HUES6 (cell line): Measurements from ENCODE around the gene RPRD2.

Source experiments
- H3K27ac ChIP-seq: 2 replicates; pipeline ENCODE4 v1.7.0; 2013; ENCODE audit warnings: low read depth, mild to moderate bottlenecking, low read length, inconsistent platforms
- H3K27me3 ChIP-seq: 2 replicates; pipeline ENCODE4 v1.6.1; 2013; ENCODE audit warnings: low read length; ENCODE audit not compliant: control insufficient read depth, insufficient read depth
- H3K36me3 ChIP-seq: 2 replicates; pipeline ENCODE4 v1.6.1; 2013; ENCODE audit warnings: low read length; ENCODE audit not compliant: control insufficient read depth, insufficient read depth
- H3K4me1 ChIP-seq: 2 replicates; pipeline ENCODE4 v1.6.1; 2013; ENCODE audit warnings: low read length; ENCODE audit not compliant: control insufficient read depth, insufficient read depth
- H3K4me3 ChIP-seq: 2 replicates; pipeline ENCODE4 v1.5.1; 2013; ENCODE audit warnings: low read depth, low read length
- H3K9ac ChIP-seq: one replicate; pipeline ENCODE4 v1.6.1; 2013; ENCODE audit warnings: mild to moderate bottlenecking, low read length
- H3K9me3 ChIP-seq: 2 replicates; pipeline ENCODE4 v1.6.1; 2013; ENCODE audit warnings: low read depth, low read length; ENCODE audit not compliant: control insufficient read depth, insufficient read depth

Gene RPRD2

GRCh38 chr1:150487763-150488115 lies 123.8 kb downstream of the RPRD2 start:
- H3K36me3 ChIP-seq, result peaks cover 34% of the 10 kb centered on the region
- H3K9ac ChIP-seq, result peak overlapping the region; percentile 88
- peak overlapping the region; percentile 86 for H3K4me3 ChIP-seq
- H3K27me3 ChIP-seq, result no peaks in the 10 kb centered on the region
- 0 out of 2 replicates have a peak, but pooled peaks cover 6% of the 10 kb centered on the region for H3K4me1 ChIP-seq
- H3K9me3 ChIP-seq, result no peaks in the 10 kb centered on the region
- H3K27ac ChIP-seq, result peak overlapping the region; percentile 62; the same call in 1 of the 2 replicates

DNA sequence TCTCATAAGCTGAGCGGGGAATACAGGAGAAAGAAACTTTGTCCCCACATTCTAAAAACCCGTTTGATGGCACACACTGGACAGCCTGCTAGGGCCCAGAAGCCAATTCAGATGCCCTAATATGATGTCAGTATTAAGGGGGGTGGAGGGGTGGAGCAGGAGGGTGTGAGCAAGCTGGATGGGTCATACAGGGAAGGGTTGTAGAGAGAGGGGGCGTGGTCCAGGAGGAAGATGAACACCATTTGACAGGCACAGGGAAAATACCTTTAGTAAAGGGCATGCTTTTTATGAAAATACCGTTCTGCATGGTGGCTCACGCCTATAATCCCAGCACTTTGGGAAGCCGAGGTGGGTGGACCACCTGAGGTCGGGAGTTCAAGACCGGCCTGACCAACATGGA lies 129.2 kb downstream of the RPRD2 start:
- Histone ChIP-seq H3K4me1 (0 out of 2 replicates have a peak, but pooled peaks cover 2% of the 10 kb centered on the region), H3K36me3 (peaks cover 69% of the 10 kb centered on the region), H3K9me3 (no peaks in the 10 kb centered on the region), H3K27ac (no peak overlapping the region), H3K4me3 (no peak overlapping the region), H3K27me3 (no peaks in the 10 kb centered on the region), H3K9ac (no peak overlapping the region)

- Histone ChIP-seq H3K4me3 (no peak overlapping the region), H3K4me1 (no peaks in the 10 kb centered on the region), H3K9me3 (no peaks in the 10 kb centered on the region), H3K9ac (no peak overlapping the region), H3K36me3 (peaks cover 58% of the 10 kb centered on the region), H3K27ac (no peak overlapping the region), H3K27me3 (no peaks in the 10 kb centered on the region)
Observed at GRCh38 chr1:150498342-150498741, 134.4 kb downstream of the RPRD2 start.

DNA sequence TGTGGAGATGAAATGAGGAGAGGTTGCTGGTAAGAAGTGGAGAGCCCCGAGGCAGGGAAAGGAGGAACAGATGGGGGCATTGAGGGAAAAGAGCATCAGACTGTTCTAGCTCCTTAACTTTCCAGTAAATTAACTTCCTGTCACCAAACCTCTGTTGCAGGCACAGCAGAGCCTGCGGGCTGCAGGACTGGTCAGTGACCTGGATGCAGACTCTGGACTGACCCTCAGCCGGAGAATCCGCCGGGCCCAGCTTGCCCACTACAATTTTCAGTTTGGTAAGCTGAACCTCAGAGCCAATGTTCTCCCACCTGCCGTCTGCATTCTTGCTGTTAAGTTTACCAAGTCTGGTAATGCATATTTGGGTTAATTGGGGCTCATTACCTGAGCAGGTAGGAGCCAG lies 141.5 kb downstream of the RPRD2 start:
- H3K36me3 ChIP-seq, result peaks cover 52% of the 10 kb centered on the region

GRCh38 chr1:150507912-150508864 lies 144.2 kb downstream of the RPRD2 start, which contains the start of gene ECM1:
TSS of gene ECM1 (plus strand) at chr1:150508109. CDS start at chr1:150508210, 101 bp downstream.
- H3K9me3 ChIP-seq, result no peaks in the 10 kb centered on the region
- H3K27me3 ChIP-seq, result no peaks in the 10 kb centered on the region
- H3K4me1 ChIP-seq, result peaks cover 16% of the 10 kb centered on the region; the same call in 1 of the 2 replicates
- no peak within 1 kb of the TSS; the same call in 1 of the 2 replicates for H3K27ac ChIP-seq
- no peak within 1 kb of the TSS; the same call in 1 of the 2 replicates for H3K4me3 ChIP-seq
- H3K9ac ChIP-seq, result peak within 1 kb of the TSS; percentile 13
- H3K36me3 ChIP-seq, result peaks cover 50% of the 10 kb centered on the region

More for the DNA sequence above, 141.5 kb downstream of the RPRD2 start:
- H3K27me3 ChIP-seq, result no peaks in the 10 kb centered on the region
- no peaks in the 10 kb centered on the region for H3K9me3 ChIP-seq
- H3K27ac ChIP-seq, result no peak overlapping the region
- H3K9ac ChIP-seq, result no peak overlapping the region
- no peak overlapping the region for H3K4me3 ChIP-seq
- H3K4me1 ChIP-seq, result peaks cover 16% of the 10 kb centered on the region; the same call in 1 of the 2 replicates

GRCh38 chr1:150508982-150509381 lies 145.0 kb downstream of the RPRD2 start:
- H3K9ac ChIP-seq, result no peak overlapping the region
- peaks cover 16% of the 10 kb centered on the region; the same call in 1 of the 2 replicates for H3K4me1 ChIP-seq
- H3K27me3 ChIP-seq, result no peaks in the 10 kb centered on the region
- peaks cover 46% of the 10 kb centered on the region for H3K36me3 ChIP-seq
- no peak overlapping the region for H3K4me3 ChIP-seq
- no peaks in the 10 kb centered on the region for H3K9me3 ChIP-seq
- no peak overlapping the region for H3K27ac ChIP-seq

- no peak overlapping the region for H3K4me3 ChIP-seq
- H3K9me3 ChIP-seq, result no peaks in the 10 kb centered on the region
- peaks cover 15% of the 10 kb centered on the region for H3K4me1 ChIP-seq
- H3K27ac ChIP-seq, result no peak overlapping the region
- no peaks in the 10 kb centered on the region for H3K27me3 ChIP-seq
- H3K9ac ChIP-seq, result no peak overlapping the region
- H3K36me3 ChIP-seq, result peaks cover 21% of the 10 kb centered on the region
Observed at GRCh38 chr1:150511551-150511950, 147.6 kb downstream of the RPRD2 start.

DNA sequence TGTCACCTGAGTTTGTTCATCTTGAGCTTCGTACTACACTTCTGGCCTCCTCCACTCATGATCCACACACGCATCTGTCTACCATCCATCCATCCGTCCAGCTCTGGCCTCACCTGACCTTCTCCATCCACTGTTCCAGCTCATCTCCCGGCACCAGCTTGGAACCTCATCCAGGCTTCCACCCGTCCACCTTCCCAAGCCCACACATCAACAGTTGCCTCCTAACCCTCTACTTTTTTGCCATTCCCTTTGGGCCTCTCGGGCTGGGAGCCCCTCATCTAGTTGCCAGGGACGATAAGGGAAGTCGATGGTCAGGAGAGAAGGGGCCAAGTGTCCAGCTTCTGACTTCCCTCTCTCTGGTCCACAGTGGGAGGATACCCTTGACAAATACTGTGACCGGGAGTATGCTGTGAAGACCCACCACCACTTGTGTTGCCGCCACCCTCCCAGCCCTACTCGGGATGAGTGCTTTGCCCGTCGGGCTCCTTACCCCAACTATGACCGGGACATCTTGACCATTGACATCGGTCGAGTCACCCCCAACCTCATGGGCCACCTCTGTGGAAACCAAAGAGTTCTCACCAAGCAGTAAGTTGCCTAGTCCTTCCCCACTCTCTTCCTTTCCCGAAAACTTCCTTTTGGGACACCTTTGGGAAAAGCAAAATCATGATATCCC lies 148.2 kb downstream of the RPRD2 start:
- peaks cover 16% of the 10 kb centered on the region for H3K4me1 ChIP-seq
- no peak overlapping the region for H3K9ac ChIP-seq
- no peak overlapping the region for H3K4me3 ChIP-seq
- H3K27me3 ChIP-seq, result no peaks in the 10 kb centered on the region
- H3K27ac ChIP-seq, result no peak overlapping the region
- peaks cover 15% of the 10 kb centered on the region for H3K36me3 ChIP-seq
- no peaks in the 10 kb centered on the region for H3K9me3 ChIP-seq

- Histone ChIP-seq H3K27ac (no peak overlapping the region), H3K4me1 (peaks cover 11% of the 10 kb centered on the region), H3K36me3 (peaks cover 11% of the 10 kb centered on the region; the same call in 1 of the 2 replicates), H3K9me3 (no peaks in the 10 kb centered on the region), H3K27me3 (no peaks in the 10 kb centered on the region), H3K9ac (no peak overlapping the region), H3K4me3 (no peak overlapping the region)
Observed at GRCh38 chr1:150512846-150513245, 148.9 kb downstream of the RPRD2 start.

GRCh38 chr1:150513351-150513791 lies 149.4 kb downstream of the RPRD2 start:
- no peak overlapping the region for H3K9ac ChIP-seq

More at GRCh38 chr1:150513351-150513791, 149.4 kb downstream of the RPRD2 start:
- Histone ChIP-seq H3K36me3 (peaks cover 8% of the 10 kb centered on the region; the same call in 1 of the 2 replicates), H3K9me3 (no peaks in the 10 kb centered on the region), H3K4me1 (peaks cover 6% of the 10 kb centered on the region), H3K27me3 (no peaks in the 10 kb centered on the region), H3K27ac (no peak overlapping the region), H3K4me3 (no peak overlapping the region)
